A549 (cell line): ENCODE data around the gene SRGAP3.

Experiments used
- FOSL2 ChIP-seq, 2 experiments: fragments of 450-650 bp in 1 of 2; fragments of >200 bp in 1 of 2; sonication (Bioruptor Twin) in 1 of 2; formaldehyde crosslinking; IDR thresholded peaks; 2 replicates each; pipeline versions ENCODE4 v1.5.0 to v1.6.1; 2016 to 2020; ENCODE audit warnings: mild to moderate bottlenecking in 1 of 2, moderate library complexity in 1 of 2
- RAD21 ChIP-seq, 2 experiments: fragments of >200 bp in 1 of 2; sonication (Bioruptor Twin) in 1 of 2; formaldehyde crosslinking in 1 of 2; IDR thresholded peaks in 1 of 2; conservative IDR thresholded peaks in 1 of 2; 2 replicates in 1 of 2; 3 replicates in 1 of 2; pipeline ENCODE4 v1.6.1; 2012 to 2018; ENCODE audit warnings: inconsistent platforms in 1 of 2

DNA sequence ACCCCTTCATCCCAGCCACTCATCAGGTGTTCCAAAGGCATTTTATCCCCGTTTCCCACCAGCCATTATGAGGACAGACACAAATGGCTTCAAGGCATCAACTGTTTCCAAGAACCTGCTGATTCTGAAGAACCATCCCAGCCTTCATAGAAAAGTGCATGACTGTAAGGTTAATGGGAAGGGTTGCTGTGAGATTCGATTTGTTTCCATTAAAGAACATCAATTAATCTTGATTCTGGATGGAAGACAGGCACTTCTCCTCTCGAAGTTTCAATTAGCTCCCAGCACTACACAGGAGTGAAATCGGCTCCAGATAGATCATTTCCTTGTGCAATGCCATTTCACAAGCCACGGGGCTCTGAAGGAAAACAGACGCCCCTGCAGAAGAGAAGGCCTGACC is 25.8 kb downstream of the SRGAP3 start:
- TF ChIP-seq FOSL2 (IDR thresholded peaks at IDR 0.05): no peak
- TF ChIP-seq FOSL2 (CRISPR knock-in tag; IDR thresholded peaks at IDR 0.05): no peak
- TF ChIP-seq RAD21 (conservative IDR thresholded peaks at IDR 0.05 in 1 of 2, IDR thresholded peaks at IDR 0.05 in 1 of 2): no peak
